ENCODE results near the gene NFATC1.
A peak's percentile ranks its signal among the peaks of the same experiment; 100 is the strongest.

The NFATC1 gene

GRCh38 chr18:79521416-79522205, 125.9 kb downstream of the NFATC1 start:
- DNase-seq (ENCODE audit: low read depth in 2 of 2), result no peak

- peak in 1 of 2 donors; percentile 59 for DNase-seq (ENCODE audit: low read depth in 2 of 2)
These were observed 126.9 kb downstream of the NFATC1 start for GRCh38 chr18:79522451-79523205.

- DNase-seq (ENCODE audit: low read depth in 2 of 2), result no peak
These were observed 127.5 kb downstream of the NFATC1 start for GRCh38 chr18:79523206-79523735.

- peak in 1 of 2 donors; percentile 53 for DNase-seq (ENCODE audit: low read depth in 2 of 2)
These were observed 128.0 kb downstream of the NFATC1 start for GRCh38 chr18:79523736-79524180.

GRCh38 chr18:79524181-79525078, 128.7 kb downstream of the NFATC1 start:
- DNase-seq (ENCODE audit: low read depth in 2 of 2), result no peak

GRCh38 chr18:79525556-79526467, 130.1 kb downstream of the NFATC1 start:
- no peak for DNase-seq (ENCODE audit: low read depth in 2 of 2)

- DNase-seq (ENCODE audit: low read depth in 2 of 2), result no peak
These were observed 131.0 kb downstream of the NFATC1 start for GRCh38 chr18:79526468-79527460.

- DNase-seq (ENCODE audit: low read depth in 2 of 2), result no peak
These were observed 132.1 kb downstream of the NFATC1 start for GRCh38 chr18:79527656-79528315.

- no peak for DNase-seq (ENCODE audit: low read depth in 2 of 2)
These were observed 132.6 kb downstream of the NFATC1 start for GRCh38 chr18:79528316-79528695.

GRCh38 chr18:79528846-79529245, 133.1 kb downstream of the NFATC1 start:
- DNase-seq (ENCODE audit: low read depth in 2 of 2), result peak; percentile 60 to 76

- no peak for DNase-seq (ENCODE audit: low read depth in 2 of 2)
These were observed 133.6 kb downstream of the NFATC1 start for GRCh38 chr18:79529296-79529695.

GRCh38 chr18:79529991-79530390, 134.3 kb downstream of the NFATC1 start:
- no peak for DNase-seq (ENCODE audit: low read depth in 2 of 2)

- DNase-seq (ENCODE audit: low read depth in 2 of 2), result no peak
These were observed 135.1 kb downstream of the NFATC1 start for GRCh38 chr18:79530821-79531220.

- no peak for DNase-seq (ENCODE audit: low read depth in 2 of 2)
These were observed 135.7 kb downstream of the NFATC1 start for GRCh38 chr18:79531386-79531785.

- no peak for DNase-seq (ENCODE audit: low read depth in 2 of 2)
These were observed 136.2 kb downstream of the NFATC1 start for GRCh38 chr18:79531926-79532312.

GRCh38 chr18:79532313-79533007, 136.7 kb downstream of the NFATC1 start:
- DNase-seq (ENCODE audit: low read depth in 2 of 2), result no peak

- no peak for DNase-seq (ENCODE audit: low read depth in 2 of 2)
These were observed 137.4 kb downstream of the NFATC1 start for GRCh38 chr18:79533146-79533545.

- DNase-seq (ENCODE audit: low read depth in 2 of 2), result no peak
These were observed 137.9 kb downstream of the NFATC1 start for GRCh38 chr18:79533591-79533990.

All from stimulated activated CD4-positive, alpha-beta T cell treated with anti-CD3 and anti-CD28 coated beads, Interleukin-1b, Interleukin-23, amount 100 ng/mL, for 1 hour (primary cell).